ENCODE measurements around the gene IL13RA1. TPM values are rescaled to one million over a fixed set of nuclear protein-coding genes. Genes with fewer than 3 reads are reported as not detected.

The IL13RA1 gene
- total RNA-seq, 1 experiment from 2014 or later, result 28.2 TPM

- CTCF ChIA-PET, result no interaction called here
- Histone ChIP-seq H3K4me1 (ENCODE audit: control insufficient read depth in 1 of 2, insufficient read depth in 2 of 2, low read length in 2 of 2) (no peaks in the 10 kb centered on the region), H3K9me2 (ENCODE audit: insufficient read depth) (no peaks in the 10 kb centered on the region), H3K36me3 (ENCODE audit: control insufficient read depth in 1 of 2, insufficient read depth in 2 of 2, low read length in 2 of 2) (no peaks in the 10 kb centered on the region; a peak in 1 of 4 replicates), H3K27ac (ENCODE audit: low read depth, low read length) (no peak overlapping the region), H4K20me1 (ENCODE audit: insufficient read depth) (no peaks in the 10 kb centered on the region), H3K4me3 (replicated peaks in 1 of 2; ENCODE audit: low read depth in 1 of 2, low read length in 2 of 2) (no peak overlapping the region), H2AFZ (ENCODE audit: low read depth, low read length, poor library complexity, severe bottlenecking) (no peak overlapping the region), H3K27me3 (ENCODE audit: insufficient read depth, low read length) (no peaks in the 10 kb centered on the region), H3K79me2 (ENCODE audit: insufficient read depth, low read length) (no peaks in the 10 kb centered on the region), H3K4me2 (ENCODE audit: low read length) (no peak overlapping the region), H3K9ac (ENCODE audit: low read length) (no peak overlapping the region), H3K9me3 (ENCODE audit: control insufficient read depth in 1 of 2, insufficient read depth in 1 of 2, low read depth in 1 of 2, low read length in 2 of 2) (no peaks in the 10 kb centered on the region)
- TF ChIP-seq FOSL1 (IDR thresholded peaks at IDR 0.05; ENCODE audit: low read depth) (no peak), EZH2phosphoT487 (IDR thresholded peaks at IDR 0.05; ENCODE audit: borderline replicate concordance) (no peak), JUND (IDR thresholded peaks at IDR 0.05) (no peak), YY1 (IDR thresholded peaks at IDR 0.05; ENCODE audit: extremely low read depth, insufficient replicate concordance, low read depth, low read length) (no peak), ZFX (IDR thresholded peaks at IDR 0.05) (no peak), EGR1 (IDR thresholded peaks at IDR 0.05; ENCODE audit: low read depth) (no peak), ZBTB33 (IDR thresholded peaks at IDR 0.05; ENCODE audit: extremely low read depth, insufficient replicate concordance, low read length) (no peak), POLR2AphosphoS5 (IDR thresholded peaks at IDR 0.05; ENCODE audit: low read depth, low read length) (no peak), RAD21 (IDR thresholded peaks at IDR 0.05; ENCODE audit: low read depth) (no peak), SP1 (IDR thresholded peaks at IDR 0.05; ENCODE audit: low read depth) (no peak), ATF3 (IDR thresholded peaks at IDR 0.05) (no peak), EZH2 (IDR thresholded peaks at IDR 0.05) (no peak), SIN3A (IDR thresholded peaks at IDR 0.05; ENCODE audit: low read depth) (no peak), SRF (IDR thresholded peaks at IDR 0.05; ENCODE audit: low read depth) (no peak)
- TF ChIP-seq, protein P1, sequence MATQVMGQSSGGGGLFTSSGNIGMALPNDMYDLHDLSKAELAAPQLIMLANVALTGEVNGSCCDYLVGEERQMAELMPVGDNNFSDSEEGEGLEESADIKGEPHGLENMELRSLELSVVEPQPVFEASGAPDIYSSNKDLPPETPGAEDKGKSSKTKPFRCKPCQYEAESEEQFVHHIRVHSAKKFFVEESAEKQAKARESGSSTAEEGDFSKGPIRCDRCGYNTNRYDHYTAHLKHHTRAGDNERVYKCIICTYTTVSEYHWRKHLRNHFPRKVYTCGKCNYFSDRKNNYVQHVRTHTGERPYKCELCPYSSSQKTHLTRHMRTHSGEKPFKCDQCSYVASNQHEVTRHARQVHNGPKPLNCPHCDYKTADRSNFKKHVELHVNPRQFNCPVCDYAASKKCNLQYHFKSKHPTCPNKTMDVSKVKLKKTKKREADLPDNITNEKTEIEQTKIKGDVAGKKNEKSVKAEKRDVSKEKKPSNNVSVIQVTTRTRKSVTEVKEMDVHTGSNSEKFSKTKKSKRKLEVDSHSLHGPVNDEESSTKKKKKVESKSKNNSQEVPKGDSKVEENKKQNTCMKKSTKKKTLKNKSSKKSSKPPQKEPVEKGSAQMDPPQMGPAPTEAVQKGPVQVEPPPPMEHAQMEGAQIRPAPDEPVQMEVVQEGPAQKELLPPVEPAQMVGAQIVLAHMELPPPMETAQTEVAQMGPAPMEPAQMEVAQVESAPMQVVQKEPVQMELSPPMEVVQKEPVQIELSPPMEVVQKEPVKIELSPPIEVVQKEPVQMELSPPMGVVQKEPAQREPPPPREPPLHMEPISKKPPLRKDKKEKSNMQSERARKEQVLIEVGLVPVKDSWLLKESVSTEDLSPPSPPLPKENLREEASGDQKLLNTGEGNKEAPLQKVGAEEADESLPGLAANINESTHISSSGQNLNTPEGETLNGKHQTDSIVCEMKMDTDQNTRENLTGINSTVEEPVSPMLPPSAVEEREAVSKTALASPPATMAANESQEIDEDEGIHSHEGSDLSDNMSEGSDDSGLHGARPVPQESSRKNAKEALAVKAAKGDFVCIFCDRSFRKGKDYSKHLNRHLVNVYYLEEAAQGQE (IDR thresholded peaks at IDR 0.05; ENCODE audit: low read depth), result no peak
- TF ChIP-seq, protein P2, sequence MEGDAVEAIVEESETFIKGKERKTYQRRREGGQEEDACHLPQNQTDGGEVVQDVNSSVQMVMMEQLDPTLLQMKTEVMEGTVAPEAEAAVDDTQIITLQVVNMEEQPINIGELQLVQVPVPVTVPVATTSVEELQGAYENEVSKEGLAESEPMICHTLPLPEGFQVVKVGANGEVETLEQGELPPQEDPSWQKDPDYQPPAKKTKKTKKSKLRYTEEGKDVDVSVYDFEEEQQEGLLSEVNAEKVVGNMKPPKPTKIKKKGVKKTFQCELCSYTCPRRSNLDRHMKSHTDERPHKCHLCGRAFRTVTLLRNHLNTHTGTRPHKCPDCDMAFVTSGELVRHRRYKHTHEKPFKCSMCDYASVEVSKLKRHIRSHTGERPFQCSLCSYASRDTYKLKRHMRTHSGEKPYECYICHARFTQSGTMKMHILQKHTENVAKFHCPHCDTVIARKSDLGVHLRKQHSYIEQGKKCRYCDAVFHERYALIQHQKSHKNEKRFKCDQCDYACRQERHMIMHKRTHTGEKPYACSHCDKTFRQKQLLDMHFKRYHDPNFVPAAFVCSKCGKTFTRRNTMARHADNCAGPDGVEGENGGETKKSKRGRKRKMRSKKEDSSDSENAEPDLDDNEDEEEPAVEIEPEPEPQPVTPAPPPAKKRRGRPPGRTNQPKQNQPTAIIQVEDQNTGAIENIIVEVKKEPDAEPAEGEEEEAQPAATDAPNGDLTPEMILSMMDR (IDR thresholded peaks at IDR 0.05 in 2 of 3, conservative IDR thresholded peaks at IDR 0.05 in 1 of 3; ENCODE audit: borderline replicate concordance in 1 of 3, insufficient read depth in 1 of 3, low read depth in 2 of 3, low read length in 2 of 3), result no peak
- TF ChIP-seq, protein P3, sequence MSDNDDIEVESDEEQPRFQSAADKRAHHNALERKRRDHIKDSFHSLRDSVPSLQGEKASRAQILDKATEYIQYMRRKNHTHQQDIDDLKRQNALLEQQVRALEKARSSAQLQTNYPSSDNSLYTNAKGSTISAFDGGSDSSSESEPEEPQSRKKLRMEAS (IDR thresholded peaks at IDR 0.05), result no peak
- DNase-seq (ENCODE audit: low read depth, low spot score), result no peak
- intact Hi-C loops (cut with micrococcal nuclease), result no loop called here
- POLR2A ChIA-PET, result no interaction called here
- no TSS peak for BruUV-seq (replicated peaks)
- RAD21 ChIA-PET (ENCODE audit: low non-redundant PET in 1 of 2, low total read pairs in 2 of 2, uncharacterized antibody in 2 of 2, unreplicated experiment in 2 of 2), result no interaction called here
- no peak for ATAC-seq
These were observed 28.2 kb downstream of the IL13RA1 start for GRCh38 chrX:118755633-118756032.
